ENCODE results near the gene ZDHHC24.

DNA sequence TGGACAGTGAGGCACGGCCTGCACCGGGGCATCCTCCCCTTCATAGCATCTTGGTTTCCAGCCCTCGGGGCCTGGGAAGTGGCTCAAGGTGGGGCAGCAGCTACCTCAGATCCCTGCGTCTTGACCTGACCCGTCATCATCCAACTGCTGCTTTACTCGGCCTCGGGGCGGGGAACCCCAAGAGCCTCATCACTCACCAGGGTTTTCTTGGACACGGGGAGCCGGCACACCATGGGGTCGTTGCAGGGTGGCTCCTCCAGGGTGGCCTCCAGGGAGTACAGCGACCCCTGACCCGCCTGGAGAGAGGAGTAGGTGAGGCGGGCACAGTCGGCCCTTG is 21.9 kb upstream of the ZDHHC24 start:
- TF ChIP-seq POLR2A (IDR thresholded peaks at IDR 0.05): no peak
- no peak for TF ChIP-seq CTCF (IDR thresholded peaks at IDR 0.05)

Measured in right lobe of liver (tissue), 4 donors.